HG03066 (cell line): ENCODE results near the gene AXDND1.
A peak's percentile ranks its signal among the peaks of the same experiment; 100 is the strongest.
"Not testable (repeated sequence)": the region's sequence is repeated elsewhere in the genome, so short reads cannot be mapped to it uniquely, and the experiment has no call there.

Experiments
- ATAC-seq: cut with Tn5 transposase; IDR thresholded peaks from one replicate; pipeline ENCODE4 v1.9.1; 2021; ENCODE audit warnings: low read depth; ENCODE audit not compliant: unreplicated experiment

Gene AXDND1

GRCh38 chr1:179361631-179362030 lies 4.1 kb upstream of the AXDND1 start:
- not testable (repeated sequence) for ATAC-seq

- ATAC-seq: peak; percentile 25
Measured at GRCh38 chr1:179366093-179366800, 476 bp downstream of the AXDND1 start.

GRCh38 chr1:179369751-179370341 lies 4.1 kb downstream of the AXDND1 start:
- ATAC-seq: no peak

GRCh38 chr1:179372160-179372559 lies 6.4 kb downstream of the AXDND1 start:
- ATAC-seq: no peak

- ATAC-seq: no peak
Measured at GRCh38 chr1:179376223-179376622, 10.5 kb downstream of the AXDND1 start.

- ATAC-seq: no peak
Measured at GRCh38 chr1:179380299-179380698, 14.5 kb downstream of the AXDND1 start.

GRCh38 chr1:179384027-179384426 lies 18.3 kb downstream of the AXDND1 start:
- no peak for ATAC-seq

GRCh38 chr1:179385510-179385909 lies 19.7 kb downstream of the AXDND1 start:
- ATAC-seq: no peak

- no peak for ATAC-seq
Measured at GRCh38 chr1:179393721-179394120, 27.9 kb downstream of the AXDND1 start.

- ATAC-seq: not testable (repeated sequence)
Measured at GRCh38 chr1:179399399-179399798, 33.6 kb downstream of the AXDND1 start.

- not testable (repeated sequence) for ATAC-seq
Measured at GRCh38 chr1:179417760-179418159, 52.0 kb downstream of the AXDND1 start.

GRCh38 chr1:179418706-179419105 lies 52.9 kb downstream of the AXDND1 start:
- ATAC-seq: not testable (repeated sequence)

GRCh38 chr1:179424610-179425009 lies 58.8 kb downstream of the AXDND1 start:
- ATAC-seq: no peak

GRCh38 chr1:179425186-179425585 lies 59.4 kb downstream of the AXDND1 start:
- ATAC-seq: no peak

- ATAC-seq: no peak
Measured at GRCh38 chr1:179437171-179437570, 71.4 kb downstream of the AXDND1 start.

- ATAC-seq: not testable (repeated sequence)
Measured at GRCh38 chr1:179439646-179440045, 73.9 kb downstream of the AXDND1 start.

GRCh38 chr1:179440301-179440700 lies 74.5 kb downstream of the AXDND1 start:
- not testable (repeated sequence) for ATAC-seq

- ATAC-seq: no peak
Measured at GRCh38 chr1:179440971-179441370, 75.2 kb downstream of the AXDND1 start.

GRCh38 chr1:179441501-179441900 lies 75.7 kb downstream of the AXDND1 start:
- no peak for ATAC-seq

- ATAC-seq: not testable (repeated sequence)
Measured at GRCh38 chr1:179442846-179443245, 77.1 kb downstream of the AXDND1 start.

- ATAC-seq: no peak
Measured at GRCh38 chr1:179445593-179445992, 79.8 kb downstream of the AXDND1 start.

- ATAC-seq: no peak
Measured at GRCh38 chr1:179447489-179447888, 81.7 kb downstream of the AXDND1 start.
